ENCODE measurements around the gene PRSS33. TPM values are rescaled to one million over a fixed set of nuclear protein-coding genes. Genes with fewer than 3 reads are reported as not detected.

The PRSS33 gene
- total and polyA plus RNA-seq, 9 of the 15 experiments (the other 6 are each of a cell fraction or from before 2014, with no cell fraction given) = not detected

- TF ChIP-seq, protein P1, sequence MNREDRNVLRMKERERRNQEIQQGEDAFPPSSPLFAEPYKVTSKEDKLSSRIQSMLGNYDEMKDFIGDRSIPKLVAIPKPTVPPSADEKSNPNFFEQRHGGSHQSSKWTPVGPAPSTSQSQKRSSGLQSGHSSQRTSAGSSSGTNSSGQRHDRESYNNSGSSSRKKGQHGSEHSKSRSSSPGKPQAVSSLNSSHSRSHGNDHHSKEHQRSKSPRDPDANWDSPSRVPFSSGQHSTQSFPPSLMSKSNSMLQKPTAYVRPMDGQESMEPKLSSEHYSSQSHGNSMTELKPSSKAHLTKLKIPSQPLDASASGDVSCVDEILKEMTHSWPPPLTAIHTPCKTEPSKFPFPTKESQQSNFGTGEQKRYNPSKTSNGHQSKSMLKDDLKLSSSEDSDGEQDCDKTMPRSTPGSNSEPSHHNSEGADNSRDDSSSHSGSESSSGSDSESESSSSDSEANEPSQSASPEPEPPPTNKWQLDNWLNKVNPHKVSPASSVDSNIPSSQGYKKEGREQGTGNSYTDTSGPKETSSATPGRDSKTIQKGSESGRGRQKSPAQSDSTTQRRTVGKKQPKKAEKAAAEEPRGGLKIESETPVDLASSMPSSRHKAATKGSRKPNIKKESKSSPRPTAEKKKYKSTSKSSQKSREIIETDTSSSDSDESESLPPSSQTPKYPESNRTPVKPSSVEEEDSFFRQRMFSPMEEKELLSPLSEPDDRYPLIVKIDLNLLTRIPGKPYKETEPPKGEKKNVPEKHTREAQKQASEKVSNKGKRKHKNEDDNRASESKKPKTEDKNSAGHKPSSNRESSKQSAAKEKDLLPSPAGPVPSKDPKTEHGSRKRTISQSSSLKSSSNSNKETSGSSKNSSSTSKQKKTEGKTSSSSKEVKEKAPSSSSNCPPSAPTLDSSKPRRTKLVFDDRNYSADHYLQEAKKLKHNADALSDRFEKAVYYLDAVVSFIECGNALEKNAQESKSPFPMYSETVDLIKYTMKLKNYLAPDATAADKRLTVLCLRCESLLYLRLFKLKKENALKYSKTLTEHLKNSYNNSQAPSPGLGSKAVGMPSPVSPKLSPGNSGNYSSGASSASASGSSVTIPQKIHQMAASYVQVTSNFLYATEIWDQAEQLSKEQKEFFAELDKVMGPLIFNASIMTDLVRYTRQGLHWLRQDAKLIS (CRISPR knock-in tag; IDR thresholded peaks at IDR 0.05) = 0 out of 2 replicates have a peak, but pooled peaks have one; percentile 44
- TF ChIP-seq CBFA2T3 (IDR thresholded peaks at IDR 0.05) (no peak), SRF (CRISPR knock-in tag; IDR thresholded peaks at IDR 0.05) (no peak), ZNF778 (CRISPR knock-in tag; IDR thresholded peaks at IDR 0.05) (no peak), PCBP2 (IDR thresholded peaks at IDR 0.05; ENCODE audit: low read depth, low read length, poor library complexity, severe bottlenecking) (no peak), XRCC4 (IDR thresholded peaks at IDR 0.05; ENCODE audit: extremely low read depth, insufficient read depth, insufficient read length) (no peak), JUN (IDR thresholded peaks at IDR 0.05; ENCODE audit: borderline replicate concordance, low read depth, low read length) (no peak), JUN (CRISPR knock-in tag; IDR thresholded peaks at IDR 0.05; ENCODE audit: borderline replicate concordance) (no peak), DPF2 (IDR thresholded peaks at IDR 0.05) (peak; percentile 25; the same call in 1 of the 2 replicates), ZFP91 (CRISPR knock-in tag; IDR thresholded peaks at IDR 0.05) (no peak), PHTF2 (CRISPR knock-in tag; IDR thresholded peaks at IDR 0.05) (no peak), TARDBP (IDR thresholded peaks at IDR 0.05) (no peak), SREBF1 (IDR thresholded peaks at IDR 0.05; ENCODE audit: borderline replicate concordance, low read depth, low read length) (no peak), ZNF146 (CRISPR knock-in tag; IDR thresholded peaks at IDR 0.05; ENCODE audit: unreplicated experiment) (no peak), ZNF263 (CRISPR knock-in tag; IDR thresholded peaks at IDR 0.05; ENCODE audit: borderline replicate concordance) (peak; percentile 90; the same call in 1 of the 2 replicates), CAMTA2 (CRISPR knock-in tag; conservative IDR thresholded peaks at IDR 0.05) (no peak)
- TF ChIP-seq, protein P2, sequence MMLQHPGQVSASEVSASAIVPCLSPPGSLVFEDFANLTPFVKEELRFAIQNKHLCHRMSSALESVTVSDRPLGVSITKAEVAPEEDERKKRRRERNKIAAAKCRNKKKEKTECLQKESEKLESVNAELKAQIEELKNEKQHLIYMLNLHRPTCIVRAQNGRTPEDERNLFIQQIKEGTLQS (IDR thresholded peaks at IDR 0.05) = no peak
- TF ChIP-seq, protein P2 (CRISPR knock-in tag; conservative IDR thresholded peaks at IDR 0.05) = no peak
- TF ChIP-seq, protein P3, sequence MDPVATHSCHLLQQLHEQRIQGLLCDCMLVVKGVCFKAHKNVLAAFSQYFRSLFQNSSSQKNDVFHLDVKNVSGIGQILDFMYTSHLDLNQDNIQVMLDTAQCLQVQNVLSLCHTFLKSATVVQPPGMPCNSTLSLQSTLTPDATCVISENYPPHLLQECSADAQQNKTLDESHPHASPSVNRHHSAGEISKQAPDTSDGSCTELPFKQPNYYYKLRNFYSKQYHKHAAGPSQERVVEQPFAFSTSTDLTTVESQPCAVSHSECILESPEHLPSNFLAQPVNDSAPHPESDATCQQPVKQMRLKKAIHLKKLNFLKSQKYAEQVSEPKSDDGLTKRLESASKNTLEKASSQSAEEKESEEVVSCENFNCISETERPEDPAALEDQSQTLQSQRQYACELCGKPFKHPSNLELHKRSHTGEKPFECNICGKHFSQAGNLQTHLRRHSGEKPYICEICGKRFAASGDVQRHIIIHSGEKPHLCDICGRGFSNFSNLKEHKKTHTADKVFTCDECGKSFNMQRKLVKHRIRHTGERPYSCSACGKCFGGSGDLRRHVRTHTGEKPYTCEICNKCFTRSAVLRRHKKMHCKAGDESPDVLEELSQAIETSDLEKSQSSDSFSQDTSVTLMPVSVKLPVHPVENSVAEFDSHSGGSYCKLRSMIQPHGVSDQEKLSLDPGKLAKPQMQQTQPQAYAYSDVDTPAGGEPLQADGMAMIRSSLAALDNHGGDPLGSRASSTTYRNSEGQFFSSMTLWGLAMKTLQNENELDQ (CRISPR knock-in tag; IDR thresholded peaks at IDR 0.05; ENCODE audit: borderline replicate concordance) = no peak
Measured at GRCh38 chr16:2817340-2818271, 30.2 kb upstream of the PRSS33 start (continued).

Measured in K562 (cell line).